Stomach (tissue), 9 donors: ENCODE data around the gene CELA3B. TPM values are rescaled to one million over a fixed set of nuclear protein-coding genes. Genes with fewer than 3 reads are reported as not detected.
"Not testable (repeated sequence)": the region's sequence is repeated elsewhere in the genome, so short reads cannot be mapped to it uniquely, and the experiment has no call there.

Source experiments
- DNase-seq, 2 donors: peaks; one replicate each; pipeline versions ENCODE4 v3.0.0 to v3.0.0-alpha.2; 2013 to 2019
- H3K27ac ChIP-seq, 5 donors: fragments of 200-600 bp in 4 of 5; sonication (generic) in 4 of 5; one replicate each; pipeline ENCODE4 v1.5.1; 2013 to 2019; ENCODE audit warnings: mild to moderate bottlenecking in 1 of 5, moderate library complexity in 1 of 5
- H3K27me3 ChIP-seq, 3 donors: fragments of 200-600 bp; sonication (generic); one replicate each; pipeline ENCODE4 v1.5.1; 2017 to 2019; ENCODE audit warnings: mixed run types in 1 of 3
- H3K36me3 ChIP-seq, 4 donors: fragments of 200-600 bp; sonication (generic); 1 replicate in 3 of 4; 2 replicates in 1 of 4; pipeline ENCODE4 v1.5.1; 2016 to 2019
- H3K4me1 ChIP-seq, 4 donors: fragments of 200-600 bp; sonication (generic); one replicate each; pipeline ENCODE4 v1.5.1; 2016 to 2019
- H3K4me3 ChIP-seq, 4 donors: fragments of 200-600 bp; sonication (generic) in 3 of 4; one replicate each; pipeline ENCODE4 v1.5.1; 2016 to 2019; ENCODE audit warnings: mild to moderate bottlenecking in 1 of 4
- H3K9me3 ChIP-seq, 4 donors: fragments of 200-600 bp; sonication (generic); one replicate each; pipeline ENCODE4 v1.5.1; 2016 to 2019
- CTCF ChIP-seq, 7 experiments: fragments of 450-650 bp in 4 of 7; fragments of 200-600 bp in 3 of 7; sonication (generic) in 3 of 7; IDR thresholded peaks; one replicate each; pipeline ENCODE4 v1.5.1; 2016 to 2019; ENCODE audit warnings: antibody characterized with exemption in 7 of 7, control low read depth in 2 of 7, mild to moderate bottlenecking in 1 of 7
- EP300 ChIP-seq: sonication (generic); formaldehyde crosslinking; IDR thresholded peaks from one replicate; pipeline ENCODE4 v1.6.1; 2017; ENCODE audit warnings: antibody characterized with exemption
- POLR2A ChIP-seq, 4 donors: fragments of 450-650 bp; IDR thresholded peaks; one replicate each; pipeline ENCODE4 v1.6.1; 2016; ENCODE audit warnings: antibody characterized with exemption in 4 of 4, control low read depth in 2 of 4, mild to moderate bottlenecking in 1 of 4, moderate library complexity in 1 of 4
- POLR2AphosphoS5 ChIP-seq, 3 donors: sonication (generic); formaldehyde crosslinking; IDR thresholded peaks; one replicate each; pipeline ENCODE4 v1.6.1; 2016; ENCODE audit warnings: antibody characterized with exemption in 3 of 3
- WGBS, 5 donors: extraction: QIAGEN DNeasy Blood & Tissue Kit in 3 of 5; methylation state at CpG; one replicate each; pipeline versions ENCODE4 v1.1.5 to v1.1.7; 2013 to 2018; 5-methylcytosine and 5-hydroxymethylcytosine counted together
- intact Hi-C: fragments of 100-400 bp; cut with DNase I; formaldehyde crosslinking; loops from one replicate; pipeline ENCODE4 v1.15.1; 2023; ENCODE audit warnings: low total_unique reads
- polyA plus RNA-seq, 3 donors: library from polyadenylated mRNA; stranded (reverse); fragments of 200-250 nt; gene quantifications; one replicate each; pipeline ENCODE4 v1.2.3, GENCODE V29; 2013
- small RNA-seq, 4 donors: library from RNA; depleted of rRNA; stranded (forward); fragments of <200 nt; gene quantifications; one replicate each; pipeline ENCODE3, GENCODE V24; 2016
- total RNA-seq, 5 donors: library from RNA; depleted of rRNA; stranded (reverse); fragments of >200 nt; gene quantifications; one replicate each; pipeline versions ENCODE4 v1.1.0 to v1.2.3, GENCODE V29; 2014 to 2016
- donor health status: healthy with polysubstance abuse.
- donor health status: Bipolar disorder and iron deficiency.
- donor health status: healthy.

CELA3B gene
- total and polyA plus RNA-seq, 8 donors, result 6.1 to 84.3 (median 28.2) TPM; not detected in 4

GRCh38 chr1:22031214-22031962 is 54.6 kb downstream of the CELA3B start:
- TF ChIP-seq EP300 (peak; percentile 28), POLR2A (IDR thresholded peaks at IDR 0.05) (no peak), POLR2AphosphoS5 (IDR thresholded peaks at IDR 0.05) (peak in 2 of 3 donors; percentile 52 to 89), CTCF (IDR thresholded peaks at IDR 0.05) (no peak)
- peaks cover 2 to 39% (median 17%) of the 10 kb centered on the region in 4 donors for H3K4me1 ChIP-seq
- peaks cover 0 to 5% (median 3%) of the 10 kb centered on the region in 4 donors for H3K36me3 ChIP-seq
- no peaks in the 10 kb centered on the region for H3K27me3 ChIP-seq
- peak overlapping the region; percentile 25 to 75 (median 65) for H3K27ac ChIP-seq
- DNase-seq, result peak; percentile 46 to 78
- intact Hi-C loops, result no loop called here
- no peak overlapping the region for H3K4me3 ChIP-seq
- WGBS, 5 donors, result 38 to 52% (median 44%) methylated on average over 8 of the region's 8 CpGs
- no peaks in the 10 kb centered on the region for H3K9me3 ChIP-seq

GRCh38 chr1:22034834-22035233 is 58.0 kb downstream of the CELA3B start:
- H3K27ac ChIP-seq, DNase-seq, H3K27me3 ChIP-seq, H3K4me3 ChIP-seq, intact Hi-C loops, H3K9me3 ChIP-seq, H3K36me3 ChIP-seq: not testable (repeated sequence)
- peaks cover 5 to 29% (median 19%) of the 10 kb centered on the region in 4 donors for H3K4me1 ChIP-seq
- WGBS, 5 donors, result 69 to 94% (median 77%) methylated on average over 5 of the region's 5 CpGs

GRCh38 chr1:22037520-22037919 is 60.7 kb downstream of the CELA3B start:
- Histone ChIP-seq H3K9me3 (no peaks in the 10 kb centered on the region), H3K36me3 (no peaks in the 10 kb centered on the region), H3K4me1 (peaks cover 17 to 25% (median 19%) of the 10 kb centered on the region in 4 donors), H3K4me3 (no peak overlapping the region), H3K27me3 (no peaks in the 10 kb centered on the region), H3K27ac (no peak overlapping the region)
- intact Hi-C loops, result no loop called here
- no peak for DNase-seq
- no peak for TF ChIP-seq EP300
- TF ChIP-seq POLR2AphosphoS5 (IDR thresholded peaks at IDR 0.05), result no peak
- TF ChIP-seq CTCF (IDR thresholded peaks at IDR 0.05), result no peak
- TF ChIP-seq POLR2A (IDR thresholded peaks at IDR 0.05), result no peak
- WGBS, 5 donors, result 53 to 64% (median 60%) methylated on average over 7 of the region's 7 CpGs

- DNase-seq, result no peak
- WGBS, 5 donors, result 86 to 95% (median 88%) methylated on average over 5 of the region's 5 CpGs
- intact Hi-C loops, result no loop called here
These were observed 61.2 kb downstream of the CELA3B start for GRCh38 chr1:22038036-22038435.

More at GRCh38 chr1:22038036-22038435, 61.2 kb downstream of the CELA3B start:
- Histone ChIP-seq H3K9me3 (no peaks in the 10 kb centered on the region), H3K4me3 (no peak overlapping the region), H3K27me3 (no peaks in the 10 kb centered on the region), H3K36me3 (no peaks in the 10 kb centered on the region), H3K27ac (no peak overlapping the region), H3K4me1 (peaks cover 16 to 30% (median 24%) of the 10 kb centered on the region in 4 donors)
- TF ChIP-seq POLR2A (IDR thresholded peaks at IDR 0.05), result no peak
- TF ChIP-seq POLR2AphosphoS5 (IDR thresholded peaks at IDR 0.05), result no peak
- TF ChIP-seq CTCF (IDR thresholded peaks at IDR 0.05), result no peak
- TF ChIP-seq EP300, result no peak

Small RNA genes within 50 kb of the gene (small RNA-seq; reads per million reads assigned to genes)
- gene RN7SL186P (0 reads per million in 4 donors), gene RN7SL386P (0 reads per million in 4 donors), gene RNU6-1022P (0 reads per million in 4 donors), gene RNU6-776P (0 reads per million in 4 donors)

Other genes with a start within 250 kb of the CELA3B start
- gene USP48, start 193.9 kb upstream of the CELA3B start, total RNA-seq, result 100 to 1,000 TPM in 2 of 5 donors, 10 to 100 TPM in 3; 59.7 to 144 (median 98.6) TPM
- 10 to 100 TPM; 12.7 to 17.0 (median 13.8) TPM for gene USP48, start 193.9 kb upstream of the CELA3B start, polyA plus RNA-seq
- 1 to 10 TPM in 1 of 5 donors, under 1 TPM in 1, not detected in 3; 0.72 to 2.3 TPM for gene LDLRAD2, start 164.8 kb upstream of the CELA3B start, total RNA-seq
- gene LDLRAD2, start 164.8 kb upstream of the CELA3B start, polyA plus RNA-seq, result 1 to 10 TPM in 2 of 3 donors, under 1 TPM in 1; 0.76 to 2.6 (median 1.6) TPM
- 100 to 1,000 TPM in 4 of 5 donors, 10 to 100 TPM in 1; 88.7 to 504 (median 186) TPM for gene HSPG2, start 39.7 kb upstream of the CELA3B start, total RNA-seq
- 10 to 100 TPM; 21.7 to 98.5 (median 62.1) TPM for gene HSPG2, start 39.7 kb upstream of the CELA3B start, polyA plus RNA-seq
- 10 to 100 TPM in 1 of 5 donors, 1 to 10 TPM in 1, not detected in 3; 3.6 to 17.2 TPM for gene CELA3A, start 24.6 kb downstream of the CELA3B start, total RNA-seq
- 10 to 100 TPM in 2 of 3 donors, 1 to 10 TPM in 1; 7.0 to 62.9 (median 53.2) TPM for gene CELA3A, start 24.6 kb downstream of the CELA3B start, polyA plus RNA-seq
- 100 to 1,000 TPM in 2 of 5 donors, 10 to 100 TPM in 3; 72.4 to 425 (median 80.8) TPM for gene CDC42, start 75.7 kb downstream of the CELA3B start, total RNA-seq
- gene CDC42, start 75.7 kb downstream of the CELA3B start, polyA plus RNA-seq, result 100 to 1,000 TPM in 2 of 3 donors, 10 to 100 TPM in 1; 91.8 to 242 (median 179) TPM
- gene WNT4, start 166.1 kb downstream of the CELA3B start, total RNA-seq, result 1 to 10 TPM in 2 of 5 donors, under 1 TPM in 3; 0.58 to 5.4 (median 0.89) TPM
- 1 to 10 TPM; 4.5 to 10.0 (median 9.5) TPM for gene WNT4, start 166.1 kb downstream of the CELA3B start, polyA plus RNA-seq